Esophagus muscularis mucosa (tissue), 4 donors: Measurements from ENCODE around the gene SFRP2. TPM values are rescaled to one million over a fixed set of nuclear protein-coding genes. Genes with fewer than 3 reads are reported as not detected.

Source experiments
- DNase-seq: peaks from one replicate; pipeline ENCODE4 v3.0.0-alpha.2; 2017; ENCODE audit errors: extremely low spot score
- H3K27ac ChIP-seq, 4 donors: fragments of 200-600 bp; sonication (generic); replicated peaks in 1 of 4; 1 replicate in 3 of 4; 2 replicates in 1 of 4; pipeline ENCODE4 v1.5.1; 2016 to 2019; ENCODE audit warnings: mild to moderate bottlenecking in 1 of 4
- H3K27me3 ChIP-seq, 4 donors: fragments of 200-600 bp; sonication (generic); one replicate each; pipeline versions ENCODE4 v1.5.1 to v1.6.0; 2016 to 2019
- H3K36me3 ChIP-seq, 4 donors: fragments of 200-600 bp; sonication (generic); one replicate each; pipeline ENCODE4 v1.5.1; 2016 to 2019
- H3K4me1 ChIP-seq, 4 donors: fragments of 200-600 bp; sonication (generic); one replicate each; pipeline ENCODE4 v1.5.1; 2016 to 2019
- H3K4me3 ChIP-seq, 4 donors: fragments of 200-600 bp; sonication (generic); 1 replicate in 2 of 4; 2 replicates in 2 of 4; pipeline ENCODE4 v1.5.1; 2016 to 2019; ENCODE audit warnings: mild to moderate bottlenecking in 4 of 4, moderate library complexity in 1 of 4
- H3K9me3 ChIP-seq, 4 donors: fragments of 200-600 bp; sonication (generic); 1 replicate in 3 of 4; 2 replicates in 1 of 4; pipeline ENCODE4 v1.5.1; 2016 to 2019
- CTCF ChIP-seq, 3 experiments: fragments of 200-600 bp in 2 of 3; fragments of 450-650 bp in 1 of 3; sonication (generic) in 2 of 3; IDR thresholded peaks; one replicate each; pipeline ENCODE4 v1.5.1; 2017 to 2019; ENCODE audit warnings: antibody characterized with exemption in 3 of 3, mild to moderate bottlenecking in 2 of 3, moderate library complexity in 1 of 3
- EP300 ChIP-seq: sonication (generic); formaldehyde crosslinking; IDR thresholded peaks from one replicate; pipeline ENCODE4 v1.6.1; 2017; ENCODE audit warnings: antibody characterized with exemption
- POLR2A ChIP-seq: fragments of 450-650 bp; IDR thresholded peaks from one replicate; pipeline ENCODE4 v1.6.1; 2017; ENCODE audit warnings: antibody characterized with exemption, moderate library complexity, mild to moderate bottlenecking, low read depth
- POLR2AphosphoS5 ChIP-seq, 2 donors: sonication (generic); formaldehyde crosslinking; IDR thresholded peaks; one replicate each; pipeline ENCODE4 v1.6.1; 2017; ENCODE audit warnings: antibody characterized with exemption in 2 of 2
- WGBS: methylation state at CpG from one replicate; pipeline ENCODE4 v1.1.5; 2018; 5-methylcytosine and 5-hydroxymethylcytosine counted together
- intact Hi-C: fragments of 100-400 bp; cut with DNase I; formaldehyde crosslinking; loops from one replicate; pipeline ENCODE4 v1.15.1; 2023
- total RNA-seq, 4 donors: library from RNA; depleted of rRNA; stranded (reverse); fragments of >200 nt; gene quantifications; one replicate each; pipeline versions ENCODE4 v1.1.0 to v1.2.1, GENCODE V29; 2016

SFRP2 gene
- total RNA-seq, 4 donors from 2014 or later, result 22.7 to 38.2 (median 23.6) TPM

GRCh38 chr4:153809916-153810810 is 21.3 kb upstream of the SFRP2 start:
- Histone ChIP-seq H3K4me1 (no peaks in the 10 kb centered on the region), H3K36me3 (no peaks in the 10 kb centered on the region), H3K27me3 (no peaks in the 10 kb centered on the region), H3K4me3 (no peak overlapping the region), H3K27ac (no peak overlapping the region), H3K9me3 (no peaks in the 10 kb centered on the region)
- DNase-seq, result no peak
- TF ChIP-seq CTCF (IDR thresholded peaks at IDR 0.05), result no peak
- no peak for TF ChIP-seq POLR2AphosphoS5 (IDR thresholded peaks at IDR 0.05)
- no peak for TF ChIP-seq EP300
- no peak for TF ChIP-seq POLR2A
- intact Hi-C loops, result no loop called here
- WGBS, result 86% methylated on average over 9 of the region's 9 CpGs

- H3K4me3 ChIP-seq, result no peak overlapping the region
- intact Hi-C loops, result no loop called here
- H3K27ac ChIP-seq, result no peak overlapping the region
- no peaks in the 10 kb centered on the region for H3K36me3 ChIP-seq
- no peak for DNase-seq
- no peaks in the 10 kb centered on the region for H3K4me1 ChIP-seq
- TF ChIP-seq POLR2AphosphoS5 (IDR thresholded peaks at IDR 0.05) (no peak), POLR2A (no peak), CTCF (IDR thresholded peaks at IDR 0.05) (no peak), EP300 (no peak)
- no peaks in the 10 kb centered on the region for H3K9me3 ChIP-seq
- no peaks in the 10 kb centered on the region for H3K27me3 ChIP-seq
Observed at GRCh38 chr4:153809307-153809706, 20.4 kb upstream of the SFRP2 start.

GRCh38 chr4:153808175-153808574 is 19.3 kb upstream of the SFRP2 start:
- H3K9me3 ChIP-seq, result no peaks in the 10 kb centered on the region
- DNase-seq, result no peak
- 64% methylated on average over 1 of the region's 1 CpG for WGBS
- H3K27ac ChIP-seq, result no peak overlapping the region
- H3K36me3 ChIP-seq, result no peaks in the 10 kb centered on the region
- intact Hi-C loops, result no loop called here
- H3K4me1 ChIP-seq, result no peaks in the 10 kb centered on the region
- no peaks in the 10 kb centered on the region for H3K27me3 ChIP-seq
- no peak for TF ChIP-seq POLR2AphosphoS5 (IDR thresholded peaks at IDR 0.05)
- TF ChIP-seq POLR2A, result no peak
- no peak for TF ChIP-seq EP300
- TF ChIP-seq CTCF (IDR thresholded peaks at IDR 0.05), result no peak
- no peak overlapping the region for H3K4me3 ChIP-seq

- Histone ChIP-seq H3K27me3 (no peaks in the 10 kb centered on the region), H3K4me1 (no peaks in the 10 kb centered on the region), H3K4me3 (no peak overlapping the region), H3K36me3 (no peaks in the 10 kb centered on the region), H3K27ac (no peak overlapping the region), H3K9me3 (no peaks in the 10 kb centered on the region)
- DNase-seq, result no peak
- TF ChIP-seq CTCF (IDR thresholded peaks at IDR 0.05), result no peak
- TF ChIP-seq EP300, result no peak
- intact Hi-C loops, result no loop called here
- 94% methylated on average over 20 of the region's 30 CpGs for WGBS
Observed at GRCh38 chr4:153806073-153806472, 17.2 kb upstream of the SFRP2 start.

- H3K9me3 ChIP-seq, result no peaks in the 10 kb centered on the region
- TF ChIP-seq POLR2A (no peak), POLR2AphosphoS5 (IDR thresholded peaks at IDR 0.05) (no peak), EP300 (no peak), CTCF (IDR thresholded peaks at IDR 0.05) (no peak)
- H3K4me3 ChIP-seq, result no peak overlapping the region
- H3K27me3 ChIP-seq, result no peaks in the 10 kb centered on the region
- no peaks in the 10 kb centered on the region for H3K36me3 ChIP-seq
- 33% methylated on average over 3 of the region's 3 CpGs for WGBS
- H3K27ac ChIP-seq, result no peak overlapping the region
- DNase-seq, result no peak
- H3K4me1 ChIP-seq, result no peaks in the 10 kb centered on the region
- intact Hi-C loops, result no loop called here
Observed at GRCh38 chr4:153804722-153805121, 15.8 kb upstream of the SFRP2 start.
